ENCODE data around the gene JPH3.
"Not testable (repeated sequence)": the region's sequence is repeated elsewhere in the genome, so short reads cannot be mapped to it uniquely, and the experiment has no call there.

Gene JPH3

DNA sequence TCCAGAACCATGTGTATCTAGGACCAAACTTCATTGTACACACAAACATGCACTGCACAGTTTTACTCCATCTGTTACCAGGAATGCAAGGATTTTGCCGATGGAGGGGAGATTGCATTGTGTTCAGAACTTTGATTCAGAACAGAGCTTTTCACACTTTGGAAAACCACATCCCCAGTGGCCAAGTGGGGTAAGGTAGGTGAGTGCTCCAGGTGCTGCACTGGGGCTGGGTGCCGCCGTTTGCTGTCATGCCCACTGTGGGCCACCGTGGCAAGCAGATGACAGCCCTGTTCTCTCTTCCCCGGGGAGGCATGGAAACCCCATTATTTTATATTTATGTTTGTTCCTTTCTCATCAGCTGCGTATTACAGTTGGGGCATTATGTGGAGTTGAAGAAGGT lies 29.3 kb upstream of the JPH3 start:
- in situ Hi-C loops (cut with MboI; ENCODE audit: low sequenced_read_pairs): no loop called here

DNA sequence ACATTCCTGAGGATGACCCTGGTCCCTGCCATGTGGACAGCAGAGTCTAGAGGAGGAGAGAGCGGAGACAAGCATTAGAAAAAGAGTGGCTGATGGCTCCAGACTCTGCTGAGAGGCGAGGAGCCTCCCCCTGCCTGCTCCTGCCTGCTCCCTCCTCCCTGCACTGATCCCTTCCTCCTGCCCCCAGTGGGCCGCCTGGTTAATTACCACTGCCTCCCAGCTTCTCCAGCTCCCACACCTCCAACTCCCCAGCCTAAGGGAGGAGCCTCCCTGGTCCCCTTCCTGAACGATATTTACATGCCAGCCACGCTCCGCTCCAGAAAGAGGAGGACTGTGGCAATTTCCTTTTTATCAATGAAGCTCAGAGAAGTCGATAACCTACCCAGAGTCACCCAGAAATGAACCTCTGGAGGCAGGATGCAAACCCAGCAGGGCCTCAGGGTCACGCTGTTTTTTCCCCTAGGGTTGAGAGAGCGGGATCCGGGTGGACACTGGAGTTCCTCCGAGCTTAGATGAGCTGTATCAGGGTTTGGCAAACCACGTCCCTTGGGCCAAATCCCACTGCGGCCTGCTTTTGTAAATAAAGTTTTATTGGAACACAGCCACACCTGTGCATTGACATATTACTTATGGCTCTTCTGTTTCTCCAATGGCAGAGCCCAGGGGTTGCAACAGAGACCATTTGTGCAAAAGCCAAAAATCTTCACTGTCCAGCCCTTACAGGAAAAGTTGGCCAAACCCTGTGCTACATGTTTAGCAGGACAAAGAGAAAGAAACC lies 27.1 kb upstream of the JPH3 start:
- in situ Hi-C loops (cut with MboI; ENCODE audit: low sequenced_read_pairs): no loop called here

DNA sequence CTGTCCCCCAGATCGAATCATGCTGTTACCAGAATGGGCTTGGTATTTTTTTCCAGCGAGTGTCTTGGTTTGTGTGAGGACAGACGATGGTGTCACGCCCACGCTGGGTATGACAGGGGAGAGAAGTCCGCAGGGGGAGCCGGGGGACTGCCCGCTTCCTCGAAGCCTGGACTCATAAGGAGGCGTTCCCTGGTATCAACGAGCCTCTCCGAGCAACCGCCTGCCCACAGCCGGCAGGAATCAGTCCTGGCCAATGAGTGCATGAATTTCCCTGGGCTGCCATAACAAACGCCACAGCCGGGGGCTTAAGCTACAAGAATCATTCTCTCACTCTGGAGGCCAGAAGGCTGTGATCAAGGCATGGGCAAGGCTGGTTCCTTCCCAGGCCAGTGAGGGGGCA lies 26.1 kb upstream of the JPH3 start:
- in situ Hi-C loops (cut with MboI; ENCODE audit: low sequenced_read_pairs): no loop called here

DNA sequence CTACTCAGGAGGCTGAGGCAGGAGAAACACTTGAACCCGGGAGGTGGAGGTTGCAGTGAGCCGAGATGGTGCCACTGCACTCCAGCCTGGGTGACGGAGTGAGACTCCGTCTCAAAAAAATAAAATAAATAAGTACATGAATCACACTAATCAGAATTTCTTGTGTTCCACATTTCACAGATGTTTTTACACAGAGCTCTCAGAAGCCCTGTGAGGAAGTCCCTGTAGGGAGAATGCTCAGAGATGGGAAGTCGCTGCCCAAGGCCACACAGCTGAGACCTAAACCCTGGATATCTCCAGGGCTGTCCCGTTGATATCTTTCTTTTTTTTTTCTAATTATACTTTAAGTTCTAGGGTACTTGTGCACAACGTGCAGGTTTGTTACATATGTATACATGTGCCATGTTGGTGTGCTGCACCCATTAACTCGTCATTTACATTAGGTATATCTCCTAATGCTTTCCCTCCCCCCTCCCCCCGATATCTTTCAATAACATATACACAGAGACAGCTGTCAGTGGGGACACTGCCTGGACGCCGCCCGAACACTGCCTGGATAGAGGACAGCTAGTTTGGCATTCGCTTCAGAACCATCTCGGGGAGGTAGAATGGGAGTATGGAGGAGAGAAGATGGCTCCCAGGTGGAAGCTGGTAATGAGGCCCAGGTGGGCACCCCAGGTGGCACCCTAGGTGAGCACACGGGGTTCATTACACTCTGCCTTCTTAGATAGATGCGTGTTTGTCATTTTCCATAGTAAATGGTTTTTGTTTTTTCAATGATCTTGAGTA lies 24.0 kb upstream of the JPH3 start:
- in situ Hi-C loops (cut with MboI; ENCODE audit: low sequenced_read_pairs): not testable (repeated sequence)

DNA sequence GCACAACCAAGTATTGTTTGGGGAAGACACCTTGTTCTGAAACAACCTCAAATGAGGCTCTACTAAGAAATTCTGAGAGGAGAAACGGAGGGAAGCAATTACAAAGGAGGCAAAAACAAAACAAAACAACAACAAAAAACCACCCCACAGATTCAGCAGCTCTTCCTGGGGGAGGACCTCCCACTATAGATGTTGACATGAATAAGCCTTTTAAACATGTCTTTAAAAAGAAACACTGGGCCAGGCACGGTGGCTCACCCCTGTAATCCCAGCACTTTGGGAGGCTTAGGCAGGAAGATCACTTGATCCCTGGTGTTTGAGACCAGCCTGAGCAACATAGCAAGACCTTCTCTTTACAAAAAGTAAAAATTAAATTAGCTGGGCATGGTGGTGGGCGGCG lies 22.6 kb upstream of the JPH3 start:
- in situ Hi-C loops (cut with MboI; ENCODE audit: low sequenced_read_pairs): no loop called here

DNA sequence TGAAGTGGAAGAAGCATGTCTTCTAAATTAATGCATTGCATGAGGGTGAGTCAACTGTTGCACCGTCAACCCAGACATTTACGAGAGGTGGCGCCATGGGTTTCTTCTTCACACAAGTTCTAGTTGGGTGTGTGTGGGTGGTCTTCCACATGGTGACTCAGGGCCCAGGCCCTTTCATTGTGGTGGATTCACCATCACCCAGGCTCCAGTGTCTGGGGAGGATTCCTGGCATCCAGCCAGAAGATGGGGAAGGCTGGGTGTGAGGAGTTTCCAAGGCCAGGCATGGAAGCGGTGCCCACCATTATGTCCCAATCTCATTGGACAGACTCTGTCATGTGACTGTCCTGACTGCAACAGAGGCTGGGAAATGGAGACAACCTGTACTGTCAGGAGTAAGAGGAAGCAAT lies 21.4 kb upstream of the JPH3 start:
- in situ Hi-C loops (cut with MboI; ENCODE audit: low sequenced_read_pairs): no loop called here

DNA sequence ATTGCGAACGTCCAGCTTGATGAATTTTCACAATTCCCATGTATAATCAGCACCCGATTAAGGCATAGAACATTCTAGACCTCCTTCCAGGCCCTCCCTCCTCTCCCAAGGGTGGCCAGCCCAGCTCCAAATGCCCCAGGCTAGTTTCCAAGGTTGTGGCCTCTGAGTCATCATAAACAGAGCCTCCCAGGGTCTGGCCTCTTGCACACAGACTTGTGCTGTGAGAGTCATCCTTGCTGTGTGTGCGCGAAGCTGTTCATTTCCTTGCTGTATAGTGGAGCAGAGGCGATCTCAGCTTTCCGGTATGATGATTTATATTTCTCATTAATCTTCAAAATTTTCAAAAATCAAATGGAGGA lies 20.5 kb upstream of the JPH3 start:
- in situ Hi-C loops (cut with MboI; ENCODE audit: low sequenced_read_pairs): no loop called here

DNA sequence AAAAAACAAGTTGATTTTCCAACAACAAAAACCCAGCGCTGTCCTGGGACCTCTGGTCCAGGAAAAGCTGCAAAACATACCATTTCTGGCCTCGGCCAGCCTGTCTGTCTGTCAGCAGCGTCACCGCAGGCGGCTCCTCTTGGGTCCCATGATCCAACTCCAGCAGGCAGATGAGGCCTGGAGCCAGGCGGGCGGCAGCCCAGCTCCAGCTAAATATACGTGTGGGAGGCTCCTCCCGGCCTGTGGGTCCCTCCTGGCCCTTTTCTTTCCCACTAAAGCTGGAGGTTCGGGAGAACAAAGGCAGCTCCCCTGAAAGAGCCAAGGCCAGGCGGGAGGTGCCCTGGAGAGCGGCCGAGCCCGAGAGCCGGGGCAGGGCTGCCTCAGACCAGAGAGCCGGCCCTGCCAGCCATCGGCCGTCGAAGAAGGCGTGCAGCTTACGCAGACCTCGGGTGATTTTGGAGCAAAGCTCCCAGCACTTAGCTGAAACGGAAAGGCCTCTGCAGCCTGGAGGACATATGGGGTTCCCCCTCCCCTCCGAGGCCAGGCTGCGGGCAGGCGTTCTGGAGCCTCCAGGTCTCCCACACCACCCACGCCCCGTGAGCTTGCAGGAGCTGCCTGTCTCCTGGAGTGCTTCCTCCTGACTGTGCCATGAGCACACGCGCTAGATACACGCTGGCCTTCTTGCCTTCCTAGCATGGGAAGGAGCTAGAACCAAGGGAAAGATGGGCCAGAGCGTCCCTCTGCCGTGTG lies 19.9 kb upstream of the JPH3 start:
- in situ Hi-C loops (cut with MboI; ENCODE audit: low sequenced_read_pairs): no loop called here

DNA sequence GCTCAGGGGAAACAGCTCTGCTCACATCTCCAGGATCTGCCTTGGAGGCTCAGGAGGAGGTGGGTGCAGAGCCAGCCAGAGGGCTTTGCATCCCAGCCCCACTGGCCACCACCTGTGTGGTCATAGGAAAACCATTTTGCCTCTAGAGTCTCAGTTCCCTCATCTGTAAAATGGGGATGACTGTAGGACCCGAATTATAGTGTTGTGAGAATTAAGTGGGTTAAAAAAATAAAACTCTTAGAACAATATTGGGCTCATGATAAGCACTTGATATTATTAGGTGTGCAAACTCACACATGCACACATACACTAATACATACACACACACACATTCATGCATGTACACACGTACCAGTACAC lies 19.4 kb upstream of the JPH3 start:
- in situ Hi-C loops (cut with MboI; ENCODE audit: low sequenced_read_pairs): no loop called here

DNA sequence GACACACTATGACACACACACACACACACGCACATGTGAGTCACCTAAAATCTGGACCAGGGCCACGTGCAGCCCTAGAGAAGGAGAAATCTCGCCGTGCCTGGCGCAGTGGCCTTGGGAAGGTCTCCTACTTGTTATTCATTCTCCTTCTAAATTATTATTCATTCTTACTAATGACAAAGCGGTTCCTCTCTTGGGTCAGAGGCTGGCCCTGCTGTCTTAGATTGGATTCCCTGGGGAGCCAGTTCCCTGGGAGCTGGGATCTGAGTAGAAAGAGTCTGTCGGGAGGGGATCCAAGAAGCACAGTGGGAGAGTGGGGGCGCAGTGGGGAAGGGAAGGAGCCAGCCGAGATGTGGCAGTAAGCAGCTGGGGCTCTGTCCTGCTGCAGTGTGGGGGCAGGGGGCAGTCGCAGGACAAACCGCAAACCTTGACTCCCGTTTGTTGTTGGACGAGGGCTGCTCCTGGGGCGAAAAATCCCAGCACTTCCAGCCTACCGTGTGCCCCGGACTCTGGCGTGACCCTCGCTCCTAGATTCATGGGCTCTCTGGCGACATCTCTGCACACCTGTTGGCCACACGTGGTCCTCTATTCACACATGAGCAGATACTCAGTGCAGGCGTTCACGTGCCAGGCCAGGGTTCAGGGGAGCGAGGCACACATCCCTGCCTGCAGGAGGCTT lies 18.7 kb upstream of the JPH3 start:
- in situ Hi-C loops (cut with MboI; ENCODE audit: low sequenced_read_pairs): no loop called here

DNA sequence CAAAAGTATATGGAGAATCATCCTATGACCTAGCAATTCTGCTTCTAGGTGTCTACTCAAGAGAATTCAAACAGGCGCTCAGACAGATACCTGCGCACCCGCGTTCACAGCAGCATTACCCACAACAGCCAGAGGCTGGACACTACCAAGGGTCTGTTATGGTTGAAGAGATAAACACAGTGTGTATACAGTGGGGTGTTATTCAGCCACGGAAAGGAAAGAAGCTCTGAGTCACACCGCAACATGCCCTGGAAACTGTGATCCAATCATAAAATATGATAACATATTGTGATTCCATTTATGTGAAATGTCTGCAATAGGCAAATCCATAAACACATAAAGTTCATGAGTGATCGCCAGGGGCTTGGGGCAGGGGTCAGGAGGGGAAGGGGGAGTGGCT lies 18.0 kb upstream of the JPH3 start:
- in situ Hi-C loops (cut with MboI; ENCODE audit: low sequenced_read_pairs): no loop called here

DNA sequence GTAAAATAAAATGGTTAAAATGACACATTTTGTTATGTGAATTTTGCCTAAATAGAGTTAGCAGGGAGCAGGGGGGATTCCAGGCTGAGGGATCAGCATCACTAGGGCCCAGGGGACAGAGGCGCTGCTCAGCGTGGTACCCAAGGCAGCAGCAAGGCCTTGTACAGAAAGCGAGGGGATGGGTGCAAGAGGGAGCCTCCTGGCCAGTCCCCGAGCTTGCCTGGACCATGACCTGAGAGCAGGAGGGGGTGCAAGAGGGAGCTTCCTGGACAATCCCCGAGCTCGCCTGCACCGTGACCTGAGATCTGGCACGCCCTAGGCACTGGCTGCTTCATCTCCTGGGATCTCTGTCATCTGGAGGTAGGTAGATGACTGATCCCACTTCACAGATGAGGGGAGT lies 17.3 kb upstream of the JPH3 start:
- in situ Hi-C loops (cut with MboI; ENCODE audit: low sequenced_read_pairs): no loop called here

DNA sequence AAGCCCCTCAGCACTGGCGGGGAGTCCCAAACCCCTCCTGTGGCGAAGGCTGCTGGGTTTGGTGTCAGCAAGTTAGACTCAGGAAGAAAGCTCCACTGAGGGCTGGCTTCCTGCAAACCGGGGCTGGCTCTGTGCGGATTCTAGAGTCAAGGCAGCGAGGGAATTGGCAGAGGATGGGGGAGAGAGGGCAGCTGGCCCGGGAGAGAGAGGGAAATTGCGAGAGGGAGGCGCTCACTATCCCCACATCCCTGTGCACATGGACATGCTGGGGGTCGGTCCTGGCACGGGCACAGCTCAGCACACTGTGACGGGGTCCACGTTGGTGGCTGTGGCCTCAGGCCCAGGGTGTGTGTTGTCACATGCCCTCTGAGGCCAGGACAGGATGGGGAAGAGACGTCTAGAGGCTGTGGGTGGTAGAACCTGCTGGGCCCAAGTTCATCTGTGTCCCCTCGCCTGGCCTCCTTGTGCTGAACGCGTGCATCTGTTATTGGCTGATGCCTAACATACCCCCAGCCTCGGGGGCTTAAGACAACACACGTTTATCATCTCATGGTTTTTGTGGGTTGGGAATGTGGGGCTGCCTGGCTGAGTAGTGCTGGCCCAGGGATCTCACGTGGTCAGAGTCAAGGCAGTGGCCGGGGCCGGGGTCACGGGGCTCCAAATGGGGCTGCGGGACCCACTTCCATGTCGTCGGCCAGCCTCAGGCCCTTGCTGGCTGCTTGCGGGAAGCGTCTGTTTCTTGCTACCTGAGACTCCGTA lies 16.7 kb upstream of the JPH3 start:
- in situ Hi-C loops (cut with MboI; ENCODE audit: low sequenced_read_pairs): no loop called here

DNA sequence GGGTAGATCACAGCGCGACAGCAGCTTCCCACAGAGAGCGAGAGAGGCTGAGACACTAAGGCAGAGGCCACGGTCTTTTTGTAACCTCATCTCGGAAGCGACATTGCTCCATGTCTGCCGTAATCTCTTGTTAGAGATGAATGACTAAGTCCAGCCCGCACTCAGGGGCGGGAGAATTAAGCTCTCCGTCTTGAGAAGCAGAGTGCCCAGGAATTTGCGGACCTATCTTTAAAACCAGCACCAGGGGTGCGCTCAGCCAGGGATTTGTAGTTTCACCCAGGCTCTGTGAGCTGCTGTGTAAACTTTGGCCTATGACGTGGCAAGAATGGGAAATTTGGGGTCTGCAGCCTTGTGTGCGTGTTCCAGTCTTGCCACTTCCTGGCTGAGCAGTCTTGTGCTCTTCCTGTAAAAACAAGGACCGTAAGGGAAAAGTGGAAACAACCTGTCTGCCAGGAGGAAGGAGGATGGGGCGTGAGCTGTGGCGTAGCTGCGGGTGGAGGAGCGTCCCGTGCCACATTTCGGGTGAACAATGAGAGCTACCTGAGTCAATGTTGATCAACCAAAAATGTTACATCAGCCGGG lies 16.0 kb upstream of the JPH3 start:
- in situ Hi-C loops (cut with MboI; ENCODE audit: low sequenced_read_pairs): no loop called here

DNA sequence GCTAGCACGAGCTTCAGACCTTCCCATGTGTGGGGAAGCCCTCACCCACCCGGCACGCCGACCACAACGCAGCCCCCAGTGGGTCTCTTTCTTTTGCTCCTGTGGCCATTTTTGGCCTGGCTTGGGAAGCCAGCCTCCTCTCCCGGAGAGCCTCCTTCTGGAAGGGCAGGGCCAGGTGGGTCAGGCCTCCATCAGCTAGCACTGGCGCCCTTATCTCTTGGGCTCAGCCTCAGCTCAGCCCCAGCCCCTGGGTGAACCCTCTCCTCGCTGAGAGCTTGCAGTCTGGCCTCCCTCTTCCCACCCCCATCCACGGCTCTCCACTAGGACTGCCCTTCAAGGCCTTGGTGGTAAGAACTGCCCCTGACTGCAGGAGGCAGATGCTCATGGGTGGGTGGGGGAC lies 14.7 kb upstream of the JPH3 start:
- in situ Hi-C loops (cut with MboI; ENCODE audit: low sequenced_read_pairs): no loop called here

DNA sequence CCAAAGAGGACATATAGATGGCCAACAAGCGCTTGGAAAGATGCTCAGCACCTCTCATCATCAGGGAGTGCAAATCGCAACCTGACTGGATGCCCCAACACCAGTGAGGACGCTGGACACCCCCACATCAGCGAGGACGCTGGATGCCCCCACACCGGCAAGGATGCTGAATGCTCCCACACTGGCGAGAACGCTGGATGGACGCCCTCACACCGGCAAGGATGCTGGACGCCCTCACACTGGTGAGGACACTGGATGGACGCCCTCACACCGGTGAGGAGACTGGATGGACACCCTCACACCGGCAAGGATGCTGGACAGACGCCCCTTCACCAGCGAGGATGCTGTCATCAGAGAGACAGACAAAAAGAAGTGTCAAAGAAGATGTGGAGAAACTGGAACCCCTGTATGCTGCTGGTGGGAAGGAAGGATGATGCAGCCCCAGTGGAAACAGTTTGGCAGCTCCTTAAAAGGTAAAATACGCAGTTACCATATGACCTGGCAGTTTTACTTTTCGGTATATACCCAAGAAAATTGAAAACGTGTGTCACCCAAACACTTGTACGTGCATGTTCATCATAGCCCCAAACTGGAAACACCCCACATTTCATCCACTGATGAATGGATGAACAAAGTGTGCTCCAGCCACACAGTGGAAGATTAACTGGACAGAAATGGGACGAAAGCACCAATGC lies 10.1 kb upstream of the JPH3 start:
- in situ Hi-C loops (cut with MboI; ENCODE audit: low sequenced_read_pairs): no loop called here

DNA sequence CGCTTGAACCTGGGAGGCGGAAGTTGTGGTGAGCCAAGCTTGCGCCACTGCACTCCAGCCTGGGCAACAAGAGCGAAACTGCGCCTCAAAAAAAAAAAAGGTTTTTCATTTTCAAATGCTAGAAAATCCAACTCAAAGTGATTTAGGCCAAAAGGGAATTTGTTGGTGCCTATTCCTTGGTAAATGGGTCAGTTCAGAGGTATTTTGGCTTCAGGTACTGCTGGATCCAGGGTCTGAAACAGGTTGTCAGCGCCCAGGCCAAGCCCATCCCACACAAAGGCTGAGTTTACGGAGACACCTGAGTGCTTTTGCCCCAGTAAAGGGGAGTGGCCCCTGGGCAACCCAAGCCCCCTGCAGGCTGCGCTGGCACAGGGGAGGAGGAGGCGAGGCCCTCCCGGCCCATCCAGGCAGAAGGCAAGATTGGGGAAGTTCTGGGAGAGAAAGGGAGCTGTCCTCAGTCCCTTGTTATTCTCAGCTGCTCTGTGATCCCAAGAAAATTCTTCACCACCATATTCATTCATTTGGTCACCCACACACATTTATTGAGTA lies 8.5 kb upstream of the JPH3 start:
- in situ Hi-C loops (cut with MboI; ENCODE audit: low sequenced_read_pairs): no loop called here

DNA sequence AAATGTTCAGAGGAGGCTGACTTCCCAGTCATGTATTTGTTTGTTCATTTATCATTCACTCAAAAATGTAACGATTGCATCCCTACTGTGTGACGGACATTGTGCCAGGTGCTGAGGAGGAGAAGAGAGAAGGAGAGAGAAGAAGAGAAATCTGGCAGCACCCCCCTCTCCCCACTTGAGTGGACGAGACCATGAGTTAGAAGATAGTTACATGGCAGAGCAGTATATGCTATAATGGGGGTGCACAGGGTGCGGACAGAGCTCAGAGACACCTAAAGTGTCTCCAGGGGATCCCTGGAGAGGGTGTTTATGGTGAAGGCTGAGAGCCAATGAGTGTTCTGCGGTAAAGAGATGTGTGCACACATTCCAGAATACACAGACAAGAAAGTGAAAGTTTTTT lies 6.6 kb upstream of the JPH3 start:
- in situ Hi-C loops (cut with MboI; ENCODE audit: low sequenced_read_pairs): no loop called here

DNA sequence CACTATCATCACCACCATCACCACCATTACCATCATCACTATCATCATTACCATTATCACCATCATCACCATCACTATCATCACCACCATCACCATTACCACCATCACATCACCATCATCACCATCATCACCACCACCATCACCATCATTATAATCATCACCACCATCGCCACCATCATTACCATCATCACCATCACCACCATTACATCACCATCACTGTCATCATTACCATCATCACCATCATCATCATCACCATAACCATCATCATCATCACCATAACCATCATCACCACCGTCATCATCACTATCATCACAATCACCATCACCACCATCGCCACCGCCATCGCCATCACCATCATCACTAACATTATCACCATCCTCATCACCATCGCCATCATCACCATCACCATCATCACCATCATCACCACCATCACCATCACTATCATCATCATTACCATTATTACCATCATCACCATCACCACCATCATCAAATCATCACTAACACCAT lies 4.9 kb upstream of the JPH3 start:
- in situ Hi-C loops (cut with MboI; ENCODE audit: low sequenced_read_pairs): no loop called here

Data from HL-60/S4 (cell line).